HEK293T (cell line): ENCODE results near the gene SIX4.

Experiments
- CTCF ChIA-PET: fragments of 350-600 bp; formaldehyde crosslinking; extraction: SDS; loops from one replicate; lab custom pipeline; 2021; ENCODE audit warnings: antibody characterized with exemption, inconsistent platforms; lab: Yijun Ruan, JAX
- POLR2A ChIA-PET: fragments of 350-600 bp; formaldehyde crosslinking; extraction: SDS; loops from one replicate; lab custom pipeline; 2020; ENCODE audit warnings: antibody characterized with exemption, inconsistent platforms; lab: Yijun Ruan, JAX
- DNase-seq: peaks from one replicate; pipeline ENCODE4 v3.0.0; 2012; ENCODE audit warnings: mixed read lengths; ENCODE audit errors: extremely low spot score
- ARNT ChIP-seq: fragments of 450-650 bp; IDR thresholded peaks from 2 replicates; pipeline ENCODE4 v1.6.1; 2017; ENCODE audit warnings: mild to moderate bottlenecking
- BHLHE40 ChIP-seq: fragments of 450-650 bp; IDR thresholded peaks from 2 replicates; pipeline ENCODE4 v1.6.1; 2016; ENCODE audit warnings: mild to moderate bottlenecking, moderate library complexity, borderline replicate concordance
- CTBP1 ChIP-seq: fragments of 450-650 bp; IDR thresholded peaks from 2 replicates; pipeline ENCODE4 v1.6.1; 2016; ENCODE audit warnings: borderline replicate concordance
- ELF4 ChIP-seq: fragments of 450-650 bp; IDR thresholded peaks from 2 replicates; pipeline ENCODE4 v1.6.1; 2017; ENCODE audit warnings: antibody characterized with exemption
- FOXA1 ChIP-seq: fragments of 450-650 bp; IDR thresholded peaks from 2 replicates; pipeline ENCODE4 v1.6.1; 2016; ENCODE audit warnings: mild to moderate bottlenecking
- FOXK2 ChIP-seq: fragments of 450-650 bp; IDR thresholded peaks from 2 replicates; pipeline ENCODE4 v1.6.1; 2016; ENCODE audit warnings: mild to moderate bottlenecking
- FOXM1 ChIP-seq: fragments of 450-650 bp; IDR thresholded peaks from 2 replicates; pipeline ENCODE4 v1.6.1; 2017; ENCODE audit warnings: mild to moderate bottlenecking, borderline replicate concordance
- HDGF ChIP-seq: fragments of 450-650 bp; IDR thresholded peaks from 2 replicates; pipeline ENCODE4 v1.6.1; 2017; ENCODE audit warnings: antibody characterized with exemption, borderline replicate concordance
- L3MBTL2 ChIP-seq: fragments of 450-650 bp; conservative IDR thresholded peaks from 2 replicates; pipeline ENCODE4 v1.6.1; 2016; ENCODE audit warnings: mild to moderate bottlenecking
- LEF1 ChIP-seq: fragments of 450-650 bp; IDR thresholded peaks from 2 replicates; pipeline ENCODE4 v1.6.1; 2017; ENCODE audit warnings: mild to moderate bottlenecking, borderline replicate concordance
- NFRKB ChIP-seq: fragments of 450-650 bp; IDR thresholded peaks from 2 replicates; pipeline ENCODE4 v1.6.1; 2016; ENCODE audit warnings: mild to moderate bottlenecking, moderate library complexity
- SP1 ChIP-seq: fragments of 450-650 bp; IDR thresholded peaks from 2 replicates; pipeline ENCODE4 v1.6.1; 2017
- SUZ12 ChIP-seq: fragments of 450-650 bp; IDR thresholded peaks from 2 replicates; pipeline ENCODE4 v1.6.1; 2016; ENCODE audit warnings: mild to moderate bottlenecking
- TARDBP ChIP-seq: fragments of 450-650 bp; IDR thresholded peaks from 2 replicates; pipeline ENCODE4 v1.6.1; 2016
- ZNF384 ChIP-seq: fragments of 450-650 bp; IDR thresholded peaks from 2 replicates; pipeline ENCODE4 v1.6.1; 2016
- TF ChIP-seq, protein P1 (sequence below): fragments of 450-650 bp; IDR thresholded peaks from 2 replicates; pipeline ENCODE4 v1.6.1; 2016

SIX4 gene

GRCh38 chr14:60679566-60680258, 44.4 kb downstream of the SIX4 start:
- no peak for DNase-seq
- CTCF ChIA-PET = no interaction called here
- POLR2A ChIA-PET = no interaction called here
- no peak for TF ChIP-seq ELF4

GRCh38 chr14:60677701-60678100, 46.5 kb downstream of the SIX4 start:
- TF ChIP-seq LEF1 (no peak), ELF4 (no peak), ZNF384 (no peak), L3MBTL2 (no peak), HDGF (no peak), ARNT (no peak), FOXA1 (no peak), SUZ12 (no peak), FOXK2 (no peak), CTBP1 (no peak), FOXM1 (no peak), TARDBP (no peak), NFRKB (no peak), BHLHE40 (no peak), SP1 (no peak)
- TF ChIP-seq, protein P1, sequence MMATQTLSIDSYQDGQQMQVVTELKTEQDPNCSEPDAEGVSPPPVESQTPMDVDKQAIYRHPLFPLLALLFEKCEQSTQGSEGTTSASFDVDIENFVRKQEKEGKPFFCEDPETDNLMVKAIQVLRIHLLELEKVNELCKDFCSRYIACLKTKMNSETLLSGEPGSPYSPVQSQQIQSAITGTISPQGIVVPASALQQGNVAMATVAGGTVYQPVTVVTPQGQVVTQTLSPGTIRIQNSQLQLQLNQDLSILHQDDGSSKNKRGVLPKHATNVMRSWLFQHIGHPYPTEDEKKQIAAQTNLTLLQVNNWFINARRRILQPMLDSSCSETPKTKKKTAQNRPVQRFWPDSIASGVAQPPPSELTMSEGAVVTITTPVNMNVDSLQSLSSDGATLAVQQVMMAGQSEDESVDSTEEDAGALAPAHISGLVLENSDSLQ = no peak
- POLR2A ChIA-PET = no interaction called here

DNA sequence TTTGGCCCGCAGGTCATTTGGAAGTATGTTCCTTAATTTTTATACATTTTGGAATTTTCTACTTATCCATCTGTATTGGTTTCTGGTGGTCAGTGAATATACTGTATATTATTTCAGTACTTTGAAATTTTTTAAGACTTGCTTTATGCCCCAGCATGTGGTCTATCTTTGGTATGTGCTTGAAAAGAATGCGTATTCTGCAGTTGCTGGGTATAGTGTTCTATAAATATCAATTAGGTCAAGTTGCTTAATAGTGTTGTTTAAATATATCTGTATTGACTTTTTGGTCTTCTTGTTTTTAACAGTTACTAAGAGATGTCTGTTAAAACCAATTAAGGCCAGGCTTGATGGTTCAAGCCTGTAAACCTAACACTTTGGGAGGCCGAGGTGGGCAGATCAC, 53.2 kb downstream of the SIX4 start:
- ChIA-PET POLR2A (no interaction called here), CTCF (no interaction called here)
- DNase-seq = no peak
- TF ChIP-seq TARDBP = no peak
- TF ChIP-seq FOXA1 = no peak
- TF ChIP-seq ZNF384 = no peak
- no peak for TF ChIP-seq FOXK2
- no peak for TF ChIP-seq ELF4
- no peak for TF ChIP-seq FOXM1
- no peak for TF ChIP-seq NFRKB
- no peak for TF ChIP-seq CTBP1

More at GRCh38 chr14:60677701-60678100, 46.5 kb downstream of the SIX4 start:
- CTCF ChIA-PET = no interaction called here
- no peak for DNase-seq

DNA sequence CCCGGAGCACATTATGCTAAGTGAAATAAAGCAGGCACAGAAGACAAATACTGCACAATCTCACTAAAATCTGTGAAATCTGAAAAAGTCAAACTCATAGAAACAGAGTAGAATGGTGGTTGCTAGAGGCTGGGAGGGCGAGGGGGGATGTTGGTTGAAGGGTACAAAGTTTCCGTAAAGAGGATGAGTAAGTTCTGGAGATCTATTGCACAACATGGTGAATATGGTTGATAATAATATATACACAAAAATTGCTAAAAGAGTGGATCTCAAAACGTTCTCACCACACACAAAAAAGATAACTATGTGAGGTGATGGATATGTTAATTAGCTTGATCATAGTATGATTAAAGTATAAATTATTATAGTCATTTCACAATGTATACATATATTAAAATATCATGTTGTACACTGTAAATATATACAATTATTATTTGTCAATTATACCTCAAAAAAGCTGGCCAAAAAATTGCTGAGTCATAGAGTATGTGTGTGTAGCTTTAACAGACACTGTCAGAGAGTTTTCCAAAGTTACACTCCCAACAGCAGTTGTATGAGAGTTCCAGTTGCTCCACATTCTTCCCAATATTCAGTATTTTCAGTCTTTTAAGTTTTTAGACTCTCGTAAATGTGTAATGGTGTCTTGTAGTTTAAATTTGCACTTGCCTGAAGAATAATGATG, 55.6 kb downstream of the SIX4 start:
- no peak for DNase-seq
- TF ChIP-seq FOXK2 = no peak
- TF ChIP-seq L3MBTL2 = no peak
- no peak for TF ChIP-seq ELF4
- TF ChIP-seq HDGF = no peak
- TF ChIP-seq SP1 = no peak
- no peak for TF ChIP-seq TARDBP
- no peak for TF ChIP-seq SUZ12
- TF ChIP-seq ZNF384 = no peak
- TF ChIP-seq BHLHE40 = no peak
- CTCF ChIA-PET = no interaction called here
- POLR2A ChIA-PET = no interaction called here

DNA sequence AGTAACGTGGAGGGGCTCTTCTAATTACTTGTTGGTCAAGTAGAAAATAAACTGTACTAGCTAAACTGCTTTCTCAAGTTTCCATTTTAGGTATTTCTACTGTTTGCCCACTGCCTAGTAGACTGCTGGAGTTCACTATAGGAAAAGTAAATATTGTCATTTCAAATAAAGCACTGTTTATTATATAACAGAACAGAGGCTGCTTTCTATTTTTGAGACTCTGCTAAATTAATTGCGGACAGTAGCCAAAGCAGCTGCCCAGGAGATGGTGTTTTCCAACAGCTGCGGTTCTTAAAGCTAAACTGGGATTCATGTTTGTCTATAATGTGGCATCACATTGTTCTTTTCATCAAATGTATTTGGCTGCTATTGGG, 59.0 kb downstream of the SIX4 start:
- CTCF ChIA-PET = no interaction called here
- POLR2A ChIA-PET = interaction anchor here (1.7 to 2.4 kb wide), 2 partner anchors 9 to 15 kb away, joined by 5 to 7 read pairs; no protein-coding TSS in a partner anchor
- TF ChIP-seq ARNT (no peak), TARDBP (no peak), FOXM1 (no peak)
- TF ChIP-seq, protein P1 = no peak
- no peak for DNase-seq

DNA sequence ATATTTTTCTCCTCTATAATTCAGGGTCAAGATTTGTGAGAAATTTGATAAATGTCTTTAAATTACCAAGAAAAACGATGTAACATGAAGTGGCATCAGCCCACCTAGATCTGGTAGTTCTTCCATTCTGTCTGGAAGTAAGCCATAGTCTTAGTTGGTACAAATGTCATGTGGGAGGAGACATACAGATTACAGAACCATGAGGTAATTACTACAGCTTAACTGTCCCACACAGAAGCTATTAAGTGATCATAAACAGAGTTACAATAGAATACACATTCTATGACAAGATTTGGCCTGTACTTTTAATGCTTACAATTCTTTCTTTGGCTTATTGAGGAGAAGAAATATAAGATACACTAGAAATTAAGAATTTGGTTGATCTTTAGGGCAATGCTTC, 61.2 kb downstream of the SIX4 start:
- CTCF ChIA-PET = interaction anchor here (0.6 to 0.7 kb wide), 2 partner anchors 22 to 279 kb away, joined by 3 read pairs; no protein-coding TSS in a partner anchor
- no peak for DNase-seq
- TF ChIP-seq FOXA1 (no peak), NFRKB (no peak), L3MBTL2 (no peak), ELF4 (no peak), SP1 (no peak), FOXM1 (no peak)
- TF ChIP-seq, protein P1 = 0 out of 2 replicates have a peak, but pooled peaks have one; percentile 4
- POLR2A ChIA-PET = interaction anchor here (1.0 to 2.0 kb wide), 2 partner anchors 50 to 318 kb away, joined by 3 to 5 read pairs; partner anchors contain the start of genes SLC38A6 and TRMT5

DNA sequence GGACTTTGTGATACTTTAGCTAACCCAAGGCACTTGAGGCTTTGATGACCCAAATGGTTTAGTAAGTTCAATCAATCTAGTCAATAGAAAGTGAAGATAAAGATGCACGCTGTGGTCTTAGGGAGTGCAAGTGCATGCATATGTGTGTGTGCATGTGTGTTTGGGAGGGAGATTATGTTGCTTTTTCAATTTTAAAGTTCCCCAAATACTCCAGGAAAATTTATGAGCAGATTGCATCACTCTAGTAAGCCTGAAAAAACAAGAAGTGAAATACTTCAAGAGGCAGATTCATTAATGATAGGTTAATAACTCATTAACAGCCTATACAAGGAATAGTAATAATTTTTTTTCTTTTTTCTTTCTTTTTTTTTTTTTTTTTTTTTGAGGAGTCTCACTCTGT, 62.4 kb downstream of the SIX4 start:
- POLR2A ChIA-PET = interaction anchor here (1.3 kb wide), 1 partner anchor 12 kb away, joined by 4 read pairs; no protein-coding TSS in a partner anchor
- DNase-seq = no peak
- TF ChIP-seq SUZ12 = no peak
- TF ChIP-seq ZNF384 = 0 out of 2 replicates have a peak, but pooled peaks have one; percentile 16
- CTCF ChIA-PET = interaction anchor here (0.6 kb wide), 1 partner anchor 342 kb away, joined by 3 read pairs; no protein-coding TSS in a partner anchor
